A549 (cell line): ENCODE data around the gene TMEM151A. TPM values are rescaled to one million over a fixed set of nuclear protein-coding genes. Genes with fewer than 3 reads are reported as not detected.

Source experiments
- ATAC-seq, 2 experiments: fragments of 200-7000 bp in 1 of 2; fragments of >200 bp in 1 of 2; cut with Nextera tagmentation in 1 of 2; cut with Tn5 transposase in 1 of 2; 3 replicates each; pipeline versions ENCODE4 v1.8.0 to v1.9.1; 2018 to 2020; ENCODE audit warnings: mild to moderate bottlenecking in 1 of 2, moderate library complexity in 1 of 2
- CTCF ChIA-PET: fragments of 300-600 bp; sonication (Branson Sonifier 250); formaldehyde crosslinking; extraction: SDS; loops from one replicate; lab custom pipeline; 2021; ENCODE audit warnings: antibody characterized with exemption, inconsistent platforms; lab: Yijun Ruan, JAX
- POLR2A ChIA-PET: fragments of 350-600 bp; formaldehyde crosslinking; extraction: SDS; loops from one replicate; lab custom pipeline; 2021; ENCODE audit warnings: antibody characterized with exemption, inconsistent platforms; lab: Yijun Ruan, JAX
- DNase-seq, 2 experiments: peaks; one replicate each; pipeline versions ENCODE4 v3.0.0 to v3.0.0-alpha.2; 2011 to 2016; ENCODE audit warnings: low read depth in 1 of 2, low spot score in 1 of 2
- FAIRE-seq: peaks from 2 replicates; lab custom pipeline; 2011; peaks lifted over from hg19 to GRCh38; lab: Jason Lieb, UNC
- H3K27ac ChIP-seq, 2 experiments: fragments of >200 bp; sonication (Bioruptor Twin); formaldehyde crosslinking; 3 replicates each; pipeline ENCODE4 v1.5.1; 2016 to 2017
- H3K4me1 ChIP-seq: fragments of >200 bp; sonication (Bioruptor Twin); formaldehyde crosslinking; 3 replicates; pipeline ENCODE4 v1.6.1; 2016
- H3K4me2 ChIP-seq: fragments of >200 bp; sonication (Bioruptor Twin); formaldehyde crosslinking; 3 replicates; pipeline ENCODE4 v1.6.1; 2016
- H3K4me3 ChIP-seq: fragments of >200 bp; sonication (Bioruptor Twin); formaldehyde crosslinking; 3 replicates; pipeline ENCODE4 v1.5.1; 2016
- H3K9me3 ChIP-seq: fragments of >200 bp; sonication (Bioruptor Twin); formaldehyde crosslinking; 3 replicates; pipeline ENCODE4 v1.6.1; 2016
- ATOH8 ChIP-seq: fragments of 250-450 bp; sonication (Bioruptor Pico); IDR thresholded peaks from 2 replicates; pipeline ENCODE4 v1.5.0; 2020; ENCODE audit warnings: low read depth, mild to moderate bottlenecking, moderate library complexity
- BCL3 ChIP-seq: fragments of >200 bp; sonication (Bioruptor Twin); formaldehyde crosslinking; IDR thresholded peaks from 3 replicates; pipeline ENCODE4 v1.6.1; 2016
- BHLHE40 ChIP-seq: IDR thresholded peaks from 2 replicates; pipeline ENCODE4 v1.6.1; 2012; ENCODE audit warnings: low read depth, low read length, inconsistent platforms
- CBX2 ChIP-seq: fragments of 200-600 bp; sonication (generic); IDR thresholded peaks from 2 replicates; pipeline ENCODE4 v1.6.1; 2016; ENCODE audit warnings: low read depth, mild to moderate bottlenecking, borderline replicate concordance
- CTCF ChIP-seq: fragments of >200 bp; sonication (Bioruptor Twin); formaldehyde crosslinking; IDR thresholded peaks from 3 replicates; pipeline ENCODE4 v1.5.1; 2016
- E2F6 ChIP-seq: IDR thresholded peaks from 2 replicates; pipeline ENCODE4 v1.6.1; 2012; ENCODE audit warnings: low read depth, borderline replicate concordance
- EHF ChIP-seq: fragments of 250-450 bp; sonication (Bioruptor Pico); IDR thresholded peaks from 2 replicates; pipeline ENCODE4 v1.5.0; 2020; ENCODE audit warnings: mild to moderate bottlenecking
- EP300 ChIP-seq, 2 experiments: fragments of >200 bp; sonication (Bioruptor Twin); formaldehyde crosslinking; IDR thresholded peaks; 2 replicates in 1 of 2; 3 replicates in 1 of 2; pipeline ENCODE4 v1.6.1; 2016 to 2017
- FOXS1 ChIP-seq: fragments of 250-450 bp; sonication (Bioruptor Pico); IDR thresholded peaks from 2 replicates; pipeline ENCODE4 v1.5.0; 2020; ENCODE audit warnings: mild to moderate bottlenecking, moderate library complexity
- HOXB5 ChIP-seq: fragments of 250-450 bp; sonication (Bioruptor Pico); IDR thresholded peaks from 2 replicates; pipeline ENCODE4 v1.5.0; 2020; ENCODE audit warnings: mild to moderate bottlenecking, moderate library complexity
- JUN ChIP-seq, 2 experiments: fragments of >200 bp; sonication (Bioruptor Twin); formaldehyde crosslinking; IDR thresholded peaks; 2 replicates in 1 of 2; 3 replicates in 1 of 2; pipeline ENCODE4 v1.6.1; 2016 to 2017
- KDM5A ChIP-seq: fragments of 200-600 bp; sonication (generic); IDR thresholded peaks from 2 replicates; pipeline ENCODE4 v1.6.1; 2016; ENCODE audit warnings: antibody characterized with exemption, mild to moderate bottlenecking
- MAX ChIP-seq: IDR thresholded peaks from 2 replicates; pipeline ENCODE4 v1.6.1; 2012
- MAZ ChIP-seq: fragments of 150-350 bp; IDR thresholded peaks from 2 replicates; pipeline ENCODE4 v1.6.1; 2014; ENCODE audit warnings: antibody characterized with exemption, low read depth, low read length, borderline replicate concordance
- NFE2L2 ChIP-seq: fragments of 150-350 bp; conservative IDR thresholded peaks from 2 replicates; pipeline ENCODE4 v1.6.1; 2014; ENCODE audit warnings: low read length
- PHF8 ChIP-seq: fragments of 200-600 bp; sonication (generic); IDR thresholded peaks from 2 replicates; pipeline ENCODE4 v1.6.1; 2016; ENCODE audit warnings: low read depth, mild to moderate bottlenecking, antibody characterized with exemption, moderate library complexity, borderline replicate concordance
- POLR2A ChIP-seq: IDR thresholded peaks from 2 replicates; pipeline ENCODE4 v1.6.1; 2012; ENCODE audit warnings: mild to moderate bottlenecking, low read length
- POLR2AphosphoS2 ChIP-seq: conservative IDR thresholded peaks from 2 replicates; pipeline ENCODE4 v1.6.1; 2012; ENCODE audit warnings: low read length, improper control_type of control experiment, inconsistent platforms
- REST ChIP-seq: fragments of 200-600 bp; sonication (generic); IDR thresholded peaks from 2 replicates; pipeline ENCODE4 v1.6.1; 2016; ENCODE audit warnings: antibody characterized with exemption, mild to moderate bottlenecking, moderate library complexity
- ZFP36 ChIP-seq: fragments of 450-650 bp; IDR thresholded peaks from 2 replicates; pipeline ENCODE4 v1.6.1; 2014; ENCODE audit warnings: borderline replicate concordance; ENCODE audit not compliant: partially characterized antibody
- WGBS: methylation state at CpG from one replicate; pipeline ENCODE4 v1.1.6; 2017; ENCODE audit errors: missing lambda C conversion rate; 5-methylcytosine and 5-hydroxymethylcytosine counted together
- polyA plus RNA-seq, 4 experiments: library from polyadenylated mRNA; depleted of rRNA in 3 of 4; stranded (reverse); fragments of >200 nt; fragmentation: RNase III in 1 of 4; extraction: RNeasy Plus Mini Kit Qiagen cat#74134 plus additional on column Dnase treatment in 1 of 4; gene quantifications; 2 replicates in 3 of 4; 3 replicates in 1 of 4; pipeline ENCODE4 v1.2.3, GENCODE V29; 2011 to 2017

Gene TMEM151A
- polyA plus RNA-seq, 2 of the 4 experiments (the other 2 are of a cell fraction) = 0.44 to 1.8 TPM

- peak; percentile 41; the same call in 1 of the 3 replicates for TF ChIP-seq BCL3
- TF ChIP-seq E2F6 = 0 out of 2 replicates have a peak, but pooled peaks have one; percentile 32
- no peak for TF ChIP-seq REST
- TF ChIP-seq PHF8 = peak; percentile 98
- no peak for TF ChIP-seq BHLHE40
- no peak for TF ChIP-seq POLR2AphosphoS2
- TF ChIP-seq EP300 (IDR thresholded peaks at IDR 0.05) = no peak
- TF ChIP-seq NFE2L2 = no peak
- no peak for TF ChIP-seq KDM5A
- peak; percentile 53 to 93 for TF ChIP-seq JUN (IDR thresholded peaks at IDR 0.05)
Measured at GRCh38 chr11:66288671-66289547, 2.8 kb upstream of the TMEM151A start, which contains the start of gene YIF1A (continued).

GRCh38 chr11:66289548-66290329, 2.0 kb upstream of the TMEM151A start:
- H3K4me3 ChIP-seq = peak overlapping the region; percentile 86
- ATAC-seq (peak; percentile 41 to 58), DNase-seq (peak in 1 of 2 experiments; percentile 60), FAIRE-seq (no peak)
- ChIA-PET CTCF (interaction anchor here (0.6 to 8.3 kb wide), 10 partner anchors 8 to 140 kb away, joined by 3 to 63 read pairs (median 4); partner anchors contain the start of gene RIN1), POLR2A (interaction anchor here (0.5 to 1.5 kb wide), 8 partner anchors 9 to 236 kb away, joined by 3 to 10 read pairs (median 4); partner anchors contain the start of genes BRMS1, NPAS4 and RIN1)
- no peaks in the 10 kb centered on the region for H3K9me3 ChIP-seq
- peak overlapping the region; percentile 79 to 88 for H3K27ac ChIP-seq
- WGBS = 19% methylated on average over 33 of the region's 36 CpGs
- H3K4me2 ChIP-seq = peak overlapping the region; percentile 91
- peaks cover 20% of the 10 kb centered on the region for H3K4me1 ChIP-seq
- no peak for TF ChIP-seq CTCF
- no peak for TF ChIP-seq ZFP36
- 0 out of 2 replicates have a peak, but pooled peaks have one; percentile 9 for TF ChIP-seq MAX
- TF ChIP-seq EHF = no peak
- TF ChIP-seq HOXB5 (CRISPR knock-in tag) = no peak
- TF ChIP-seq JUN (IDR thresholded peaks at IDR 0.05) = 0 out of 5 replicates have a peak, but pooled peaks of 1 of the 2 experiments have one; percentile 7
- no peak for TF ChIP-seq ATOH8
- TF ChIP-seq BCL3 = no peak
- no peak; the same call in 1 of the 2 replicates for TF ChIP-seq PHF8
- TF ChIP-seq CBX2 = no peak
- no peak for TF ChIP-seq POLR2A
- TF ChIP-seq MAZ = no peak
- TF ChIP-seq FOXS1 (CRISPR knock-in tag) = no peak
